Measurements from ENCODE around the gene RPRD2. TPM values are rescaled to one million over a fixed set of nuclear protein-coding genes. Genes with fewer than 3 reads are reported as not detected.

The RPRD2 gene
- polyA plus RNA-seq, 1 donor from 2014 or later: 8.6 TPM

GRCh38 chr1:150479370-150479769, 115.4 kb downstream of the RPRD2 start:
- Histone ChIP-seq H3K27me3 (ENCODE audit: insufficient read depth, low read depth, low read length) (no peaks in the 10 kb centered on the region), H3K9ac (ENCODE audit: low read length) (no peak overlapping the region), H3K9me3 (ENCODE audit: low read length) (no peaks in the 10 kb centered on the region), H3K79me2 (replicated peaks; ENCODE audit: insufficient read depth, low read length) (no peaks in the 10 kb centered on the region), H3F3A (ENCODE audit: insufficient read depth, low read length, poor library complexity, severe bottlenecking) (no peaks in the 10 kb centered on the region), H3K9me2 (ENCODE audit: insufficient read depth, low read length) (no peaks in the 10 kb centered on the region), H4K20me1 (ENCODE audit: insufficient read depth) (no peaks in the 10 kb centered on the region), H3K36me3 (ENCODE audit: insufficient read depth, low read length) (no peaks in the 10 kb centered on the region), H3K4me2 (ENCODE audit: low read length) (no peak overlapping the region), H2AFZ (ENCODE audit: low read depth, low read length) (no peak overlapping the region), H3K4me3 (ENCODE audit: low read length) (no peak overlapping the region), H3K27ac (ENCODE audit: low read length) (no peak overlapping the region)
- TF ChIP-seq POLR2AphosphoS5 (IDR thresholded peaks at IDR 0.05) (no peak), TAF1 (IDR thresholded peaks at IDR 0.05; ENCODE audit: low read depth) (no peak), EP300 (conservative IDR thresholded peaks at IDR 0.05; ENCODE audit: poor library complexity, severe bottlenecking) (no peak), CTCF (IDR thresholded peaks at IDR 0.05; ENCODE audit: poor library complexity, severe bottlenecking) (no peak), SMC3 (conservative IDR thresholded peaks at IDR 0.05; ENCODE audit: poor library complexity) (no peak), RAD21 (conservative IDR thresholded peaks at IDR 0.05) (no peak), REST (IDR thresholded peaks at IDR 0.05; ENCODE audit: borderline replicate concordance) (no peak), MXI1 (conservative IDR thresholded peaks at IDR 0.05; ENCODE audit: poor library complexity, severe bottlenecking) (no peak), EZH2 (IDR thresholded peaks at IDR 0.05; ENCODE audit: borderline replicate concordance, insufficient read depth, low read length, poor library complexity, severe bottlenecking) (no peak)

DNA sequence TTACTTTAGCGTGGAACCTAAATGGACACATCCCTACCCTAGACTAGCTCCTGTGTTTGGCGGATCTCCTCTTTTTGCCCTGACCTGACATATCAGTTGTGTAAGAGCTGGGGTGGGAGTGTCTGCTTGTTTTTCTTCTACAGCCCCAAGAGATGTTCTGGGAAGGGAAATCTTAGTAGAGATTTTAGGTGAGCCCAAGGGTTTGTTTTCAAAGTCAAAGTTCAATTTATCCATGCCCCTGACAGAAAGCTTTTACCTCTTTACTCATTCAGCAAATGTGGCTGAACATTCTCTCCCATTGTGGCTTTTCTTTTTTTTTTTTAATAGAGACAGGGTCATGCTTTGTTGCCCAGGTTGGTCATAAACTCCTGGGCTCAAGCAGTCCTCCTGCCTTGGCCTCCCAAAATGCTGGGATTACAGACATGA, 116.0 kb downstream of the RPRD2 start:
- Histone ChIP-seq H3K9me3 (ENCODE audit: low read length) (no peaks in the 10 kb centered on the region), H3K36me3 (ENCODE audit: insufficient read depth, low read length) (no peaks in the 10 kb centered on the region), H3K27ac (ENCODE audit: low read length) (no peak overlapping the region), H3K9me2 (ENCODE audit: insufficient read depth, low read length) (no peaks in the 10 kb centered on the region), H3K79me2 (replicated peaks; ENCODE audit: insufficient read depth, low read length) (no peaks in the 10 kb centered on the region), H4K20me1 (ENCODE audit: insufficient read depth) (no peaks in the 10 kb centered on the region), H3F3A (ENCODE audit: insufficient read depth, low read length, poor library complexity, severe bottlenecking) (no peaks in the 10 kb centered on the region), H3K27me3 (ENCODE audit: insufficient read depth, low read depth, low read length) (no peaks in the 10 kb centered on the region), H2AFZ (ENCODE audit: low read depth, low read length) (no peak overlapping the region), H3K4me2 (ENCODE audit: low read length) (no peak overlapping the region), H3K4me3 (ENCODE audit: low read length) (no peak overlapping the region), H3K9ac (ENCODE audit: low read length) (no peak overlapping the region)
- TF ChIP-seq CTCF (IDR thresholded peaks at IDR 0.05; ENCODE audit: poor library complexity, severe bottlenecking) (no peak), SMC3 (conservative IDR thresholded peaks at IDR 0.05; ENCODE audit: poor library complexity) (no peak), POLR2AphosphoS5 (IDR thresholded peaks at IDR 0.05) (no peak), EZH2 (IDR thresholded peaks at IDR 0.05; ENCODE audit: borderline replicate concordance, insufficient read depth, low read length, poor library complexity, severe bottlenecking) (no peak), EP300 (conservative IDR thresholded peaks at IDR 0.05; ENCODE audit: poor library complexity, severe bottlenecking) (no peak), TAF1 (IDR thresholded peaks at IDR 0.05; ENCODE audit: low read depth) (no peak), MXI1 (conservative IDR thresholded peaks at IDR 0.05; ENCODE audit: poor library complexity, severe bottlenecking) (no peak), REST (IDR thresholded peaks at IDR 0.05; ENCODE audit: borderline replicate concordance) (no peak), RAD21 (conservative IDR thresholded peaks at IDR 0.05) (no peak)
